Stimulated activated CD4-positive, alpha-beta T cell treated with anti-CD3 and anti-CD28 coated beads, Interleukin-4, amount 100 ng/mL, for 4 hours (primary cell): ENCODE measurements around the gene RASSF1.

Source experiments
- DNase-seq, 2 experiments: peaks; one replicate each; pipeline ENCODE4 v3.0.0-alpha.2; 2020

Gene RASSF1

GRCh38 chr3:50340448-50341329, at the start of gene RASSF1:
TSS of gene RASSF1 (minus strand) at chr3:50340836. CDS start at chr3:50340805, 31 bp downstream.
- peak; percentile 55 to 65 for DNase-seq

- DNase-seq, result no peak
Observed at GRCh38 chr3:50389414-50389767, 48.8 kb upstream of the RASSF1 start.

GRCh38 chr3:50388720-50389413, 48.2 kb upstream of the RASSF1 start:
- no peak for DNase-seq

- DNase-seq, result no peak
Observed at GRCh38 chr3:50388016-50388719, 47.5 kb upstream of the RASSF1 start.

- DNase-seq, result no peak
Observed at GRCh38 chr3:50385754-50386153, 45.1 kb upstream of the RASSF1 start.

- no peak for DNase-seq
Observed at GRCh38 chr3:50383750-50384149, 43.1 kb upstream of the RASSF1 start.

GRCh38 chr3:50382722-50383121, 42.1 kb upstream of the RASSF1 start:
- no peak for DNase-seq

- DNase-seq, result no peak
Observed at GRCh38 chr3:50381383-50381782, 40.7 kb upstream of the RASSF1 start.

- no peak for DNase-seq
Observed at GRCh38 chr3:50380405-50381085, 39.9 kb upstream of the RASSF1 start.

- DNase-seq, result no peak
Observed at GRCh38 chr3:50378757-50379156, 38.1 kb upstream of the RASSF1 start.

GRCh38 chr3:50378024-50378423, 37.4 kb upstream of the RASSF1 start:
- DNase-seq, result no peak

GRCh38 chr3:50375258-50375931, 34.8 kb upstream of the RASSF1 start:
- no peak for DNase-seq

GRCh38 chr3:50374363-50375257, 34.0 kb upstream of the RASSF1 start:
- DNase-seq, result no peak

- no peak for DNase-seq
Observed at GRCh38 chr3:50373146-50374051, 32.8 kb upstream of the RASSF1 start.

- DNase-seq, result no peak
Observed at GRCh38 chr3:50372349-50372748, 31.7 kb upstream of the RASSF1 start.

- DNase-seq, result no peak
Observed at GRCh38 chr3:50371133-50371685, 30.6 kb upstream of the RASSF1 start.

- DNase-seq, result no peak
Observed at GRCh38 chr3:50370594-50370993, 30.0 kb upstream of the RASSF1 start.

GRCh38 chr3:50369012-50369670, 28.5 kb upstream of the RASSF1 start:
- DNase-seq, result no peak

GRCh38 chr3:50365842-50366220, 25.2 kb upstream of the RASSF1 start:
- no peak for DNase-seq
